ENCODE data around the gene FMO4.

DNA sequence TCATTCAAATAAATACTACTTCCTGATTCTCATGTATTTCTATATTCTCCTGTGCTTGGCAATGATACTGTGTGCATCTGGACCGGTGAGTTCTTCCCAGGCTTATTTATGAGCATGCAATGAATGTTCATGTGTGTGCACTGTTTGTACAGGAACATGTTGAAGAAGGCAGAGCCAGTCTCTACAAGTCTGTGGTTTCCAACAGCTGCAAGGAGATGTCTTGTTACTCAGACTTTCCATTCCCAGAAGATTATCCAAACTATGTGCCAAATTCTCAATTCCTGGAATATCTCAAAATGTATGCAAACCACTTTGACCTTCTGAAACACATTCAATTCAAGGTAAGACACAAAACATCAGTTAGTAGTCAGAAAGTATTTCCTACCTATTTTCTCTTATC, 46.6 kb upstream of the FMO4 start:
- TF ChIP-seq CTCF (IDR thresholded peaks at IDR 0.05) (no peak), POLR2A (IDR thresholded peaks at IDR 0.05) (no peak)
